ENCODE results near the gene ADH1C.
"Not testable (repeated sequence)": the region's sequence is repeated elsewhere in the genome, so short reads cannot be mapped to it uniquely, and the experiment has no call there.

The ADH1C gene

DNA sequence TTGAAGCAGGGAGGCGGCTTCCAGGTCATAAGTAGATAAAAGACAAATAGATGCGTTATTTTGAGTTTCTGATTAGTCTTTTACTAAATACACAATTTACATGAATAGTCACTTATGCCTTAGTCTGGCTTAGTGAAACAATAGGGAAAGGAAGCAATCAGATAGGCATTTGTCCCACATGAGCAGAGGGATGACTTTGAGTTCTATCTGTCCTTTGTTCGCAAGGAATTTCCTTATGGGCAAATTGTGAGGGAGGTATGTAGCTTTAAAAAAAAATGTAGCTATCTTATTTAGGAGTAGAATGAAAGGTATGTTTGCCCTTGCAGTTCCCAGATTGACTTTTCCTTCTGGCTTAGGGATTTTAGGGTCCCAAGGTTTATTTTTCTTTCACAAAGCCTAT, 26.3 kb upstream of the ADH1C start:
- Histone ChIP-seq H2AFZ (ENCODE audit: low read length) (no peak overlapping the region), H3K4me3 (ENCODE audit: low read depth, low read length, poor library complexity, severe bottlenecking) (no peak overlapping the region), H3K4me2 (ENCODE audit: low read length) (no peak overlapping the region), H3K27ac (ENCODE audit: low read depth, low read length, poor library complexity, severe bottlenecking) (no peak overlapping the region), H3F3A (ENCODE audit: insufficient read depth, low read length) (no peaks in the 10 kb centered on the region), H3K4me1 (ENCODE audit: insufficient read depth, low read length, severe bottlenecking) (no peaks in the 10 kb centered on the region), H4K20me1 (ENCODE audit: insufficient read depth, low read length) (no peaks in the 10 kb centered on the region), H3K9ac (ENCODE audit: low read length) (no peak overlapping the region), H3K79me2 (ENCODE audit: insufficient read depth, low read length) (no peaks in the 10 kb centered on the region), H3K36me3 (ENCODE audit: insufficient read depth, low read length) (no peaks in the 10 kb centered on the region), H3K9me3 (ENCODE audit: low read length) (no peaks in the 10 kb centered on the region), H3K9me2 (ENCODE audit: low read depth, low read length) (no peaks in the 10 kb centered on the region), H3K27me3 (ENCODE audit: insufficient read depth, low read length) (no peaks in the 10 kb centered on the region)
- no peak for TF ChIP-seq CTCF (IDR thresholded peaks at IDR 0.05; ENCODE audit: low read length)

GRCh38 chr4:99377341-99377740, 24.8 kb upstream of the ADH1C start:
- H3K4me2 ChIP-seq (ENCODE audit: low read length); H3K9me3 ChIP-seq (ENCODE audit: low read length); H3K4me1 ChIP-seq (ENCODE audit: insufficient read depth, low read length, severe bottlenecking); H4K20me1 ChIP-seq (ENCODE audit: insufficient read depth, low read length); H3K4me3 ChIP-seq (ENCODE audit: low read depth, low read length, poor library complexity, severe bottlenecking); H3K27ac ChIP-seq (ENCODE audit: low read depth, low read length, poor library complexity, severe bottlenecking); H3K36me3 ChIP-seq (ENCODE audit: insufficient read depth, low read length); H2AFZ ChIP-seq (ENCODE audit: low read length); H3K9ac ChIP-seq (ENCODE audit: low read length); H3F3A ChIP-seq (ENCODE audit: insufficient read depth, low read length); H3K9me2 ChIP-seq (ENCODE audit: low read depth, low read length); H3K27me3 ChIP-seq (ENCODE audit: insufficient read depth, low read length); H3K79me2 ChIP-seq (ENCODE audit: insufficient read depth, low read length): not testable (repeated sequence)
- peak; percentile 19; the same call in 1 of the 2 replicates for TF ChIP-seq CTCF (IDR thresholded peaks at IDR 0.05; ENCODE audit: low read length)

DNA sequence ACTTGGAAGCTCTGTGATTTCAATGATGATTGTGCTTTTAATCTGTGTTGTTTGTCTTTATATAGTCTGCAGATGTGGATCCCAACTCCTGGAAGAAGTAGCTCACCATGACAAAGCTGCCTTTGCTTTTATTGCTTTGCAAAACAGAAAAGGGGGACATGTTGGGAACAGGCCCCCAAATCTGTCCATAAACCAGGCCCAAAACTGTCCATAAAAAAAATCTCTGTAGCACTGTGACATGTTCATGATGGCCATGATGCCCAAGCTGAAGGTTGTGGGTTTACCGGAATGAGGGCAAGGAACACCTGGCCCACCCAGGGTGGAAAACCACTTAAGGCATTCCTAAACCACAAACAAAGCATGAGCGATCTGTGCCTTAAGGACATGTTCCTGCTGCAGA, 19.9 kb upstream of the ADH1C start:
- not testable (repeated sequence) for H3K4me2 ChIP-seq (ENCODE audit: low read length); H3K9ac ChIP-seq (ENCODE audit: low read length); H4K20me1 ChIP-seq (ENCODE audit: insufficient read depth, low read length); H3K9me2 ChIP-seq (ENCODE audit: low read depth, low read length); H3K9me3 ChIP-seq (ENCODE audit: low read length); H3K27me3 ChIP-seq (ENCODE audit: insufficient read depth, low read length); H3K79me2 ChIP-seq (ENCODE audit: insufficient read depth, low read length); H3K36me3 ChIP-seq (ENCODE audit: insufficient read depth, low read length); H2AFZ ChIP-seq (ENCODE audit: low read length); H3K27ac ChIP-seq (ENCODE audit: low read depth, low read length, poor library complexity, severe bottlenecking); H3K4me3 ChIP-seq (ENCODE audit: low read depth, low read length, poor library complexity, severe bottlenecking); H3K4me1 ChIP-seq (ENCODE audit: insufficient read depth, low read length, severe bottlenecking); H3F3A ChIP-seq (ENCODE audit: insufficient read depth, low read length)

- not testable (repeated sequence) for H4K20me1 ChIP-seq (ENCODE audit: insufficient read depth, low read length); H2AFZ ChIP-seq (ENCODE audit: low read length); H3K79me2 ChIP-seq (ENCODE audit: insufficient read depth, low read length); H3K4me1 ChIP-seq (ENCODE audit: insufficient read depth, low read length, severe bottlenecking); H3K27me3 ChIP-seq (ENCODE audit: insufficient read depth, low read length); H3K36me3 ChIP-seq (ENCODE audit: insufficient read depth, low read length); H3K4me3 ChIP-seq (ENCODE audit: low read depth, low read length, poor library complexity, severe bottlenecking); H3K9me2 ChIP-seq (ENCODE audit: low read depth, low read length); H3K27ac ChIP-seq (ENCODE audit: low read depth, low read length, poor library complexity, severe bottlenecking); H3K9me3 ChIP-seq (ENCODE audit: low read length); H3K9ac ChIP-seq (ENCODE audit: low read length); H3K4me2 ChIP-seq (ENCODE audit: low read length); H3F3A ChIP-seq (ENCODE audit: insufficient read depth, low read length)
Measured at GRCh38 chr4:99367817-99368216, 15.3 kb upstream of the ADH1C start.

Measured in OCI-LY1 (cell line).